IMR-90 (cell line): ENCODE measurements around the gene MRS2. TPM values are rescaled to one million over a fixed set of nuclear protein-coding genes. Genes with fewer than 3 reads are reported as not detected.

Experiments used
- ATAC-seq: fragments of 200-7000 bp; cut with Tn5 transposase; 2 replicates; pipeline ENCODE4 v1.9.1; 2020; ENCODE audit warnings: low read depth, mild to moderate bottlenecking, moderate library complexity
- BruUV-seq: library from RNA; stranded (reverse); fragments of 400-500 nt; replicated peaks from 2 replicates; lab custom pipeline; 2021; lab: Mats Ljungman, UMichigan
- CTCF ChIA-PET: fragments of 300-600 bp; formaldehyde crosslinking; extraction: SDS; loops from one replicate; lab custom pipeline; 2021; ENCODE audit warnings: antibody characterized with exemption; lab: Yijun Ruan, JAX
- POLR2A ChIA-PET: fragments of 300-600 bp; sonication (Branson Sonifier 250); formaldehyde crosslinking; loops from one replicate; lab custom pipeline; 2022; ENCODE audit warnings: antibody characterized with exemption; ENCODE audit not compliant: unreplicated experiment; lab: Charles Lee
- DNase-seq: peaks from one replicate; pipeline ENCODE4 v3.0.0; 2013
- H2AFZ ChIP-seq: replicated peaks from 2 replicates; pipeline ENCODE3; 2013; ENCODE audit warnings: low read length, mild to moderate bottlenecking; ENCODE audit not compliant: poor library complexity
- H2AK5ac ChIP-seq: 2 replicates; pipeline ENCODE4 v1.6.1; 2013; ENCODE audit warnings: low read depth, low read length, inconsistent platforms
- H2AK9ac ChIP-seq: replicated peaks from 2 replicates; pipeline ENCODE3; 2013; ENCODE audit warnings: mild to moderate bottlenecking, low read depth, low read length, moderate library complexity; ENCODE audit not compliant: poor library complexity
- H2BK120ac ChIP-seq: 2 replicates; pipeline ENCODE4 v1.6.1; 2013; ENCODE audit warnings: low read depth, low read length, inconsistent platforms
- H2BK15ac ChIP-seq: 3 replicates; pipeline ENCODE4 v1.6.1; 2013; ENCODE audit warnings: low read depth, low read length, inconsistent platforms
- H2BK20ac ChIP-seq: 2 replicates; pipeline ENCODE4 v1.6.1; 2013; ENCODE audit warnings: low read depth, mild to moderate bottlenecking, inconsistent platforms, low read length, moderate library complexity
- H2BK5ac ChIP-seq: 2 replicates; pipeline ENCODE4 v1.6.1; 2013; ENCODE audit warnings: mild to moderate bottlenecking, low read depth, low read length, inconsistent platforms; ENCODE audit not compliant: poor library complexity, severe bottlenecking
- H3K14ac ChIP-seq: replicated peaks from 2 replicates; pipeline ENCODE4 v1.6.1; 2013; ENCODE audit warnings: low read depth, low read length, inconsistent platforms
- H3K18ac ChIP-seq: 2 replicates; pipeline ENCODE4 v1.6.1; 2013; ENCODE audit warnings: low read depth, low read length, control low read depth
- H3K23ac ChIP-seq: 2 replicates; pipeline ENCODE4 v1.6.1; 2013; ENCODE audit warnings: low read depth, low read length, inconsistent platforms
- H3K27ac ChIP-seq: 2 replicates; pipeline ENCODE4 v1.5.1; 2013; ENCODE audit warnings: mild to moderate bottlenecking, control low read depth, low read length; ENCODE audit not compliant: insufficient read depth
- H3K27me3 ChIP-seq: 2 replicates; pipeline ENCODE4 v1.6.1; 2013; ENCODE audit warnings: low read length; ENCODE audit not compliant: control insufficient read depth, insufficient read depth
- H3K36me3 ChIP-seq: 2 replicates; pipeline ENCODE4 v1.6.1; 2013; ENCODE audit warnings: low read length, mixed read lengths; ENCODE audit not compliant: control insufficient read depth, insufficient read depth
- H3K4ac ChIP-seq: 2 replicates; pipeline ENCODE4 v1.6.1; 2013; ENCODE audit warnings: low read depth, low read length, inconsistent platforms
- H3K4me1 ChIP-seq: 2 replicates; pipeline ENCODE4 v1.6.1; 2013; ENCODE audit warnings: low read length, mixed read lengths; ENCODE audit not compliant: control insufficient read depth, insufficient read depth
- H3K4me2 ChIP-seq: 2 replicates; pipeline ENCODE4 v1.6.1; 2013; ENCODE audit warnings: low read depth, mild to moderate bottlenecking, control low read depth, low read length, moderate library complexity
- H3K4me3 ChIP-seq: 2 replicates; pipeline ENCODE4 v1.5.1; 2013; ENCODE audit warnings: low read depth, mild to moderate bottlenecking, control low read depth, low read length, moderate library complexity; ENCODE audit not compliant: insufficient read depth
- H3K56ac ChIP-seq: 2 replicates; pipeline ENCODE4 v1.6.1; 2013; ENCODE audit warnings: low read length, inconsistent platforms; ENCODE audit not compliant: insufficient read depth; ENCODE audit errors: extremely low read depth
- H3K79me1 ChIP-seq, 2 experiments: 2 replicates each; pipeline ENCODE4 v1.6.1; 2013; ENCODE audit warnings: low read length in 2 of 2, inconsistent platforms in 1 of 2, low read depth in 1 of 2
- H3K9ac ChIP-seq: 2 replicates; pipeline ENCODE4 v1.6.1; 2013; ENCODE audit warnings: low read depth, low read length, control low read depth
- H3K9me1 ChIP-seq: 2 replicates; pipeline ENCODE4 v1.6.1; 2013; ENCODE audit warnings: low read length, inconsistent platforms; ENCODE audit not compliant: insufficient read depth
- H3K9me3 ChIP-seq: 2 replicates; pipeline ENCODE4 v1.6.1; 2013; ENCODE audit warnings: low read length; ENCODE audit not compliant: control insufficient read depth, insufficient read depth
- H4K20me1 ChIP-seq: 2 replicates; pipeline ENCODE4 v1.6.1; 2013; ENCODE audit warnings: low read length, inconsistent platforms; ENCODE audit not compliant: insufficient read depth
- H4K5ac ChIP-seq: 2 replicates; pipeline ENCODE4 v1.6.1; 2013; ENCODE audit warnings: mild to moderate bottlenecking, low read depth, low read length, control low read depth
- H4K8ac ChIP-seq, 2 experiments: 2 replicates each; pipeline ENCODE4 v1.6.1; 2013; ENCODE audit warnings: low read depth in 2 of 2, low read length in 2 of 2, control low read depth in 1 of 2, inconsistent platforms in 1 of 2
- H4K91ac ChIP-seq: 2 replicates; pipeline ENCODE4 v1.6.1; 2013; ENCODE audit warnings: low read depth, low read length, inconsistent platforms; ENCODE audit not compliant: insufficient read depth
- BHLHE40 ChIP-seq: fragments of 150-350 bp; IDR thresholded peaks from 2 replicates; pipeline ENCODE4 v1.6.1; 2016; ENCODE audit warnings: mild to moderate bottlenecking, low read depth, low read length
- MAFK ChIP-seq: IDR thresholded peaks from 2 replicates; pipeline ENCODE4 v1.6.1; 2012; ENCODE audit warnings: low read depth, low read length, improper control_type of control experiment
- RAD21 ChIP-seq: IDR thresholded peaks from 2 replicates; pipeline ENCODE4 v1.6.1; 2012; ENCODE audit warnings: low read length, improper control_type of control experiment
- RCOR1 ChIP-seq: IDR thresholded peaks from 2 replicates; pipeline ENCODE4 v1.6.1; 2012; ENCODE audit warnings: mild to moderate bottlenecking, low read length, improper control_type of control experiment; ENCODE audit not compliant: insufficient replicate concordance
- WGBS, 2 experiments: methylation state at CpG; one replicate each; pipeline versions ENCODE4 v1.1.5 to v1.1.7; 2013; ENCODE audit warnings: missing lambda C conversion rate in 2 of 2; ENCODE audit not compliant: insufficient read length in 1 of 2; ENCODE audit errors: extremely low coverage in 2 of 2; 5-methylcytosine and 5-hydroxymethylcytosine counted together
- dilution Hi-C: fragments of 300-500 bp; cut with HindIII; formaldehyde crosslinking; loops from one replicate; pipeline ENCODE4 v1.14.3; 2018; ENCODE audit warnings: low sequenced_read_pairs; ENCODE audit not compliant: unreplicated experiment
- in situ Hi-C: fragments of 300-500 bp; cut with MboI; formaldehyde crosslinking; loops from 3 replicates; pipeline ENCODE4 v1.14.3; 2019; ENCODE audit warnings: low sequenced_read_pairs, inconsistent platforms, mixed read lengths
- intact Hi-C: fragments of 100-400 bp; cut with micrococcal nuclease; formaldehyde crosslinking; loops from 2 replicates; pipeline ENCODE4 v1.10.0; 2022
- polyA plus RNA-seq, 3 experiments: library from polyadenylated mRNA; depleted of rRNA; stranded (reverse); fragments of >200 nt; gene quantifications; 2 replicates each; pipeline ENCODE4 v1.2.3, GENCODE V29; 2012; ENCODE audit warnings: low replicate concordance in 1 of 3
- total RNA-seq: library from RNA; depleted of rRNA; stranded (reverse); fragments of >200 nt; gene quantifications from 2 replicates; pipeline ENCODE4 v1.2.3, GENCODE V29; 2012
- TF ChIP-seq, protein P1 (sequence below): conservative IDR thresholded peaks from 2 replicates; pipeline ENCODE4 v1.5.1; 2012; ENCODE audit warnings: mild to moderate bottlenecking, low read depth, low read length, improper control_type of control experiment

MRS2 gene
- total and polyA plus RNA-seq, 2 of the 4 experiments (the other 2 are of a cell fraction): 8.8 to 11.1 TPM

DNA sequence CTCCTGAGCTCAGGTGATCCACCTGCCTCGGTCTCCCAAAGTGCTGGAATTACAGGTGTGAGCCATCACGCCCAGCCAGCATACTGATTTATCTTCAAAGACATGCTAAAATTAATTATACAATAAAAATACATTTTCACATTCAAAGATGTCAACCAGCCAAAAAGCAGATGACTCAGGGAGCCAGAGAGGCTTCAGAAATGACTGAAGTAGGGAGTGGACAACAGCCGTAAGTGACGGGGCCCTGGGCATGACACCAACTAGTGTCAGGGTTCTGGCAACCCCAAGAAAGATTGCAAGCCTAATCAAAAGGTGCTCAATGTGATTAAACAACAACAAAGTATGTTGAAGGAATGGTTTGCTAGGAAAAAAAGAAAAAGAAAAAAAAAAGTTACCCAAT lies 58.2 kb downstream of the MRS2 start:
- CTCF ChIA-PET: no interaction called here
- H4K91ac ChIP-seq: no peak overlapping the region
- H2AFZ ChIP-seq: no peak overlapping the region
- no peak overlapping the region for H4K5ac ChIP-seq
- POLR2A ChIA-PET: no interaction called here
- intact Hi-C loops (no loop called here), in situ Hi-C loops (no loop called here), dilution Hi-C loops (no loop called here)
- H3K56ac ChIP-seq: no peak overlapping the region
- H3K4me3 ChIP-seq: no peak overlapping the region
- H2BK5ac ChIP-seq: no peak overlapping the region
- H2AK9ac ChIP-seq: no peak overlapping the region
- no peaks in the 10 kb centered on the region for H3K79me1 ChIP-seq
- H3K4me2 ChIP-seq: no peak overlapping the region
- H2BK20ac ChIP-seq: no peak overlapping the region
- no peak overlapping the region for H2BK120ac ChIP-seq
- H3K27me3 ChIP-seq: peaks cover 5% of the 10 kb centered on the region; the same call in 1 of the 2 replicates
- ATAC-seq (no peak), DNase-seq (no peak)
- no peaks in the 10 kb centered on the region for H3K9me3 ChIP-seq
- H4K8ac ChIP-seq: no peak overlapping the region
- no peaks in the 10 kb centered on the region for H3K4me1 ChIP-seq
- H2AK5ac ChIP-seq: no peak overlapping the region
- no peak overlapping the region for H3K18ac ChIP-seq
- no peak overlapping the region for H3K4ac ChIP-seq
- no CpG with 5 or more reads among the region's 4 CpGs for WGBS, 2 experiments
- no peaks in the 10 kb centered on the region for H4K20me1 ChIP-seq
- no TSS peak for BruUV-seq
- no peak overlapping the region for H2BK15ac ChIP-seq
- no peak overlapping the region for H3K27ac ChIP-seq
- H3K14ac ChIP-seq: no peak overlapping the region
- H3K9ac ChIP-seq: no peak overlapping the region
- no peaks in the 10 kb centered on the region for H3K9me1 ChIP-seq
- TF ChIP-seq, protein P1, sequence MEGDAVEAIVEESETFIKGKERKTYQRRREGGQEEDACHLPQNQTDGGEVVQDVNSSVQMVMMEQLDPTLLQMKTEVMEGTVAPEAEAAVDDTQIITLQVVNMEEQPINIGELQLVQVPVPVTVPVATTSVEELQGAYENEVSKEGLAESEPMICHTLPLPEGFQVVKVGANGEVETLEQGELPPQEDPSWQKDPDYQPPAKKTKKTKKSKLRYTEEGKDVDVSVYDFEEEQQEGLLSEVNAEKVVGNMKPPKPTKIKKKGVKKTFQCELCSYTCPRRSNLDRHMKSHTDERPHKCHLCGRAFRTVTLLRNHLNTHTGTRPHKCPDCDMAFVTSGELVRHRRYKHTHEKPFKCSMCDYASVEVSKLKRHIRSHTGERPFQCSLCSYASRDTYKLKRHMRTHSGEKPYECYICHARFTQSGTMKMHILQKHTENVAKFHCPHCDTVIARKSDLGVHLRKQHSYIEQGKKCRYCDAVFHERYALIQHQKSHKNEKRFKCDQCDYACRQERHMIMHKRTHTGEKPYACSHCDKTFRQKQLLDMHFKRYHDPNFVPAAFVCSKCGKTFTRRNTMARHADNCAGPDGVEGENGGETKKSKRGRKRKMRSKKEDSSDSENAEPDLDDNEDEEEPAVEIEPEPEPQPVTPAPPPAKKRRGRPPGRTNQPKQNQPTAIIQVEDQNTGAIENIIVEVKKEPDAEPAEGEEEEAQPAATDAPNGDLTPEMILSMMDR: no peak
- no peak for TF ChIP-seq RAD21
- no peak for TF ChIP-seq BHLHE40
- no peak for TF ChIP-seq MAFK
- TF ChIP-seq RCOR1: no peak
- H3K23ac ChIP-seq: no peak overlapping the region
- no peaks in the 10 kb centered on the region for H3K36me3 ChIP-seq
